H1 (cell line): ENCODE measurements around the gene VRK3. TPM values are rescaled to one million over a fixed set of nuclear protein-coding genes. Genes with fewer than 3 reads are reported as not detected.

Experiments used
- CTCF ChIA-PET: fragments of 300-600 bp; sonication (Branson Sonifier 250); formaldehyde crosslinking; loops from one replicate; lab custom pipeline; 2021; ENCODE audit not compliant: partially characterized antibody; lab: Charles Lee
- POLR2A ChIA-PET: fragments of 300-600 bp; sonication (Branson Sonifier 250); formaldehyde crosslinking; loops from one replicate; lab custom pipeline; 2021; ENCODE audit warnings: inconsistent platforms; ENCODE audit not compliant: partially characterized antibody; lab: Charles Lee
- DNase-seq, 2 experiments: peaks; one replicate each; pipeline versions ENCODE4 v3.0.0 to v3.0.0-alpha.2; 2010 to 2022; ENCODE audit warnings: low spot score in 2 of 2, low read depth in 1 of 2, mixed read lengths in 1 of 2
- FAIRE-seq: peaks from 2 replicates; lab custom pipeline; 2011; peaks lifted over from hg19 to GRCh38; lab: Jason Lieb, UNC
- H2AFZ ChIP-seq: 2 replicates; pipeline ENCODE4 v1.8.1; 2012; ENCODE audit warnings: low read length, inconsistent platforms
- H2AK5ac ChIP-seq: 2 replicates; pipeline ENCODE4 v1.6.1; 2013; ENCODE audit warnings: low read depth, low read length
- H2BK120ac ChIP-seq: replicated peaks from 2 replicates; pipeline ENCODE3; 2013; ENCODE audit warnings: low read depth, low read length, inconsistent platforms
- H2BK12ac ChIP-seq: 2 replicates; pipeline ENCODE4 v1.6.1; 2013; ENCODE audit warnings: low read depth, low read length
- H2BK15ac ChIP-seq: 2 replicates; pipeline ENCODE4 v1.6.1; 2013; ENCODE audit warnings: low read length
- H2BK20ac ChIP-seq: 2 replicates; pipeline ENCODE4 v1.6.1; 2013; ENCODE audit warnings: low read length
- H2BK5ac ChIP-seq: 2 replicates; pipeline ENCODE4 v1.6.1; 2013; ENCODE audit warnings: low read depth, low read length
- H3K14ac ChIP-seq: 2 replicates; pipeline ENCODE4 v1.6.1; 2013; ENCODE audit warnings: inconsistent platforms; ENCODE audit not compliant: insufficient read length
- H3K18ac ChIP-seq: 2 replicates; pipeline ENCODE4 v1.6.1; 2013; ENCODE audit warnings: low read length; ENCODE audit errors: extremely low read depth
- H3K23ac ChIP-seq: 2 replicates; pipeline ENCODE4 v1.6.1; 2013; ENCODE audit warnings: inconsistent platforms; ENCODE audit not compliant: insufficient read length
- H3K23me2 ChIP-seq: 2 replicates; pipeline ENCODE4 v1.6.1; 2013; ENCODE audit warnings: low read depth, low read length
- H3K27ac ChIP-seq: 2 replicates; pipeline ENCODE4 v1.6.1; 2011; ENCODE audit warnings: low read depth, low read length, inconsistent platforms
- H3K27me3 ChIP-seq, 4 experiments: replicated peaks in 1 of 4; 1 replicate in 1 of 4; 2 replicates in 3 of 4; pipeline versions ENCODE4 v1.6.1 to v1.8.1; 2011 to 2013; ENCODE audit warnings: low read length in 3 of 4, mild to moderate bottlenecking in 3 of 4, inconsistent platforms in 2 of 4, mixed read lengths in 2 of 4, moderate library complexity in 1 of 4; ENCODE audit not compliant: control insufficient read depth in 3 of 4, insufficient read depth in 3 of 4; ENCODE audit errors: extremely low read depth in 1 of 4
- H3K36me3 ChIP-seq, 4 experiments: 2 replicates each; pipeline versions ENCODE4 v1.6.1 to v1.8.1; 2011 to 2013; ENCODE audit warnings: mild to moderate bottlenecking in 4 of 4, low read length in 3 of 4, moderate library complexity in 2 of 4, control low read depth in 1 of 4, inconsistent platforms in 1 of 4; ENCODE audit not compliant: insufficient read depth in 4 of 4, control insufficient read depth in 2 of 4
- H3K4ac ChIP-seq: replicated peaks from 2 replicates; pipeline ENCODE3; 2013; ENCODE audit warnings: low read length, low read depth, mixed read lengths, inconsistent platforms; ENCODE audit not compliant: insufficient read length
- H3K4me1 ChIP-seq, 4 experiments: replicated peaks in 1 of 4; 1 replicate in 1 of 4; 2 replicates in 3 of 4; pipeline versions ENCODE4 v1.6.1 to v1.8.1; 2011 to 2013; ENCODE audit warnings: low read length in 3 of 4, inconsistent platforms in 2 of 4, mixed read lengths in 1 of 4; ENCODE audit not compliant: insufficient read depth in 4 of 4, control insufficient read depth in 3 of 4
- H3K4me2 ChIP-seq, 2 experiments: 2 replicates each; pipeline versions ENCODE4 v1.6.1 to v1.8.1; 2011 to 2013; ENCODE audit warnings: low read depth in 2 of 2, low read length in 2 of 2, control low read depth in 1 of 2, inconsistent platforms in 1 of 2, mild to moderate bottlenecking in 1 of 2; ENCODE audit not compliant: insufficient read depth in 1 of 2
- H3K4me3 ChIP-seq, 4 experiments: fragments of 200-600, 300-600 bp in 1 of 4; sonication (generic), shearing (Covaris generic), sonication (Bioruptor Twin) in 1 of 4; 2 replicates each; pipeline versions ENCODE4 v1.5.1 to v1.8.1; 2011 to 2016; ENCODE audit warnings: low read length in 4 of 4, low read depth in 3 of 4, control low read depth in 2 of 4, inconsistent platforms in 2 of 4, mild to moderate bottlenecking in 2 of 4, mixed read lengths in 1 of 4, moderate library complexity in 1 of 4; ENCODE audit not compliant: insufficient read depth in 2 of 4; ENCODE audit errors: extremely low read depth in 1 of 4
- H3K56ac ChIP-seq: replicated peaks from 2 replicates; pipeline ENCODE3; 2013; ENCODE audit warnings: low read depth, mild to moderate bottlenecking, mixed read lengths, low read length, inconsistent platforms; ENCODE audit not compliant: insufficient read length
- H3K79me1 ChIP-seq: 2 replicates; pipeline ENCODE4 v1.6.1; 2013; ENCODE audit warnings: low read depth, low read length, control low read depth
- H3K79me2 ChIP-seq, 2 experiments: 2 replicates each; pipeline versions ENCODE4 v1.6.1 to v1.8.1; 2012 to 2013; ENCODE audit warnings: low read length in 2 of 2, mild to moderate bottlenecking in 2 of 2, inconsistent platforms in 1 of 2; ENCODE audit not compliant: insufficient read depth in 2 of 2, control insufficient read depth in 1 of 2
- H3K9ac ChIP-seq, 4 experiments: replicated peaks in 1 of 4; 1 replicate in 1 of 4; 2 replicates in 3 of 4; pipeline versions ENCODE4 v1.6.1 to v1.8.1; 2011 to 2013; ENCODE audit warnings: low read depth in 3 of 4, low read length in 3 of 4, control low read depth in 2 of 4, mild to moderate bottlenecking in 2 of 4, moderate library complexity in 2 of 4, inconsistent platforms in 1 of 4; ENCODE audit errors: extremely low read depth in 1 of 4
- H3K9me3 ChIP-seq, 2 experiments: 2 replicates each; pipeline versions ENCODE4 v1.6.1 to v1.8.1; 2012 to 2013; ENCODE audit warnings: mild to moderate bottlenecking in 2 of 2, moderate library complexity in 2 of 2, control low read depth in 1 of 2, inconsistent platforms in 1 of 2, low read depth in 1 of 2, low read length in 1 of 2, mixed read lengths in 1 of 2; ENCODE audit not compliant: insufficient read depth in 2 of 2
- H4K20me1 ChIP-seq, 2 experiments: replicated peaks in 1 of 2; 2 replicates each; pipeline versions ENCODE3 to v1.8.1; 2011 to 2013; ENCODE audit warnings: inconsistent platforms in 2 of 2, low read length in 2 of 2, mild to moderate bottlenecking in 1 of 2; ENCODE audit not compliant: insufficient read depth in 2 of 2, control insufficient read depth in 1 of 2
- H4K5ac ChIP-seq: 2 replicates; pipeline ENCODE4 v1.6.1; 2013; ENCODE audit warnings: low read length, low read depth, mixed read lengths, inconsistent platforms; ENCODE audit not compliant: insufficient read length
- H4K8ac ChIP-seq: 2 replicates; pipeline ENCODE4 v1.8.0; 2013; ENCODE audit warnings: mild to moderate bottlenecking, moderate library complexity, low read length, inconsistent platforms; ENCODE audit not compliant: insufficient read depth; ENCODE audit errors: extremely low read depth
- H4K91ac ChIP-seq: replicated peaks from 2 replicates; pipeline ENCODE3; 2013; ENCODE audit warnings: low read length, mixed read lengths, inconsistent platforms; ENCODE audit not compliant: insufficient read length
- CHD1 ChIP-seq: IDR thresholded peaks from 2 replicates; pipeline ENCODE4 v1.6.1; 2012; ENCODE audit warnings: low read depth, low read length, improper control_type of control experiment
- CHD2 ChIP-seq: IDR thresholded peaks from 2 replicates; pipeline ENCODE4 v1.6.1; 2012; ENCODE audit warnings: low read length, improper control_type of control experiment
- EGR1 ChIP-seq: IDR thresholded peaks from 2 replicates; pipeline ENCODE4 v1.6.1; 2011; ENCODE audit warnings: low read depth, low read length, borderline replicate concordance
- EP300 ChIP-seq, 2 experiments: IDR thresholded peaks; 1 replicate in 1 of 2; 2 replicates in 1 of 2; pipeline ENCODE4 v1.6.1; 2011 to 2012; ENCODE audit warnings: low read depth in 2 of 2, low read length in 2 of 2, mild to moderate bottlenecking in 2 of 2, borderline replicate concordance in 1 of 2, inconsistent platforms in 1 of 2, moderate library complexity in 1 of 2
- PHF8 ChIP-seq: fragments of 200-600 bp; sonication (generic); conservative IDR thresholded peaks from 2 replicates; pipeline ENCODE4 v1.7.1; 2012; ENCODE audit warnings: low read depth, mild to moderate bottlenecking, inconsistent platforms, low read length, moderate library complexity
- POU5F1 ChIP-seq: IDR thresholded peaks from 2 replicates; pipeline ENCODE4 v1.6.1; 2011; ENCODE audit warnings: low read depth, mild to moderate bottlenecking, low read length, moderate library complexity
- RBBP5 ChIP-seq: IDR thresholded peaks from 2 replicates; pipeline ENCODE4 v1.7.1; 2012; ENCODE audit warnings: low read depth, mild to moderate bottlenecking, inconsistent platforms, low read length, moderate library complexity, borderline replicate concordance
- SIX5 ChIP-seq: IDR thresholded peaks from 2 replicates; pipeline ENCODE4 v1.6.1; 2011; ENCODE audit warnings: mild to moderate bottlenecking, low read depth, low read length
- SRF ChIP-seq: IDR thresholded peaks from 2 replicates; pipeline ENCODE4 v1.6.1; 2011; ENCODE audit warnings: mild to moderate bottlenecking, low read depth, low read length, moderate library complexity
- ZNF274 ChIP-seq: IDR thresholded peaks from 2 replicates; pipeline ENCODE4 v1.7.0; 2012; ENCODE audit warnings: low read length, borderline replicate concordance; ENCODE audit errors: extremely low read depth
- WGBS, 2 experiments: shearing (Covaris generic) in 1 of 2; methylation state at CpG; one replicate each; pipeline versions ENCODE4 v1.1.6 to v1.1.7; 2013 to 2015; ENCODE audit warnings: low lambda C conversion rate in 2 of 2, mixed read lengths in 2 of 2, inconsistent platforms in 1 of 2, low coverage in 1 of 2, missing lambda C conversion rate in 1 of 2; ENCODE audit not compliant: insufficient replicate concordance in 2 of 2, insufficient coverage in 1 of 2, insufficient read length in 1 of 2; ENCODE audit errors: extremely low coverage in 1 of 2, missing lambda C conversion rate in 1 of 2; 5-methylcytosine and 5-hydroxymethylcytosine counted together
- polyA plus RNA-seq, 7 experiments: library from polyadenylated mRNA; depleted of rRNA in 3 of 7; stranded (reverse) in 5 of 7; unstranded in 2 of 7; fragments of >200 nt in 5 of 7; fragments of 200-250 nt in 2 of 7; gene quantifications; 1 replicate in 5 of 7; 2 replicates in 1 of 7; 4 replicates in 1 of 7; pipeline versions ENCODE4 v1.2.1 to v1.2.3, GENCODE V29; 2011 to 2013; ENCODE audit warnings: missing spikeins in 2 of 7, mixed read lengths in 2 of 7
- total RNA-seq: library from RNA; stranded (reverse); fragmentation: NEBNext Ultra II Directional; extraction: Animal tissue kit (Norgen Biotek cat#: 25700); gene quantifications from 2 replicates; pipeline ENCODE4 v1.2.1, GENCODE V29; 2021
- TF ChIP-seq, protein P1 (sequence below): IDR thresholded peaks from 2 replicates; pipeline ENCODE4 v1.6.1; 2012; ENCODE audit warnings: inconsistent platforms

VRK3 gene
- total and polyA plus RNA-seq, 2 of the 8 experiments (the other 6 are each of a cell fraction or from before 2014, with no cell fraction given): 21.3 to 36.1 TPM

GRCh38 chr19:50007170-50007569, 18.0 kb downstream of the VRK3 start:
- FAIRE-seq: no peak

More at GRCh38 chr19:50007170-50007569, 18.0 kb downstream of the VRK3 start:
- Histone ChIP-seq H3K18ac (no peak overlapping the region), H3K14ac (no peak overlapping the region), H2BK20ac (no peak overlapping the region), H4K20me1 (peaks cover 0 to 3% of the 10 kb centered on the region in 2 experiments), H3K9ac (no peak overlapping the region), H3K4me1 (no peaks in the 10 kb centered on the region), H2AK5ac (no peak overlapping the region), H3K27me3 (no peaks in the 10 kb centered on the region), H3K36me3 (peaks cover 3 to 8% (median 4%) of the 10 kb centered on the region in 4 experiments; a peak in 4 of 8 replicates), H3K79me2 (no peaks in the 10 kb centered on the region), H4K91ac (no peak overlapping the region), H3K27ac (no peak overlapping the region), H4K8ac (no peak overlapping the region), H3K23ac (no peak overlapping the region), H2BK12ac (no peak overlapping the region), H3K9me3 (no peaks in the 10 kb centered on the region; a peak in 1 of 4 replicates), H3K4me2 (no peak overlapping the region), H2BK15ac (no peak overlapping the region), H3K4ac (no peak overlapping the region), H3K56ac (no peak overlapping the region), H4K5ac (no peak overlapping the region), H2BK120ac (no peak overlapping the region), H3K79me1 (no peaks in the 10 kb centered on the region), H2BK5ac (no peak overlapping the region), H3K4me3 (no peak overlapping the region), H3K23me2 (no peaks in the 10 kb centered on the region), H2AFZ (no peak overlapping the region)
- DNase-seq: no peak
- CTCF ChIA-PET: interaction anchor here (0.8 to 1.0 kb wide), 2 partner anchors 15 to 22 kb away, joined by 3 read pairs; no protein-coding TSS in a partner anchor
- TF ChIP-seq RBBP5 (no peak), SIX5 (no peak), SRF (no peak), POU5F1 (no peak), PHF8 (no peak), CHD1 (no peak), EGR1 (no peak), ZNF274 (no peak), CHD2 (no peak), EP300 (IDR thresholded peaks at IDR 0.05; ENCODE audit: borderline replicate concordance in 1 of 2, low read depth in 2 of 2, low read length in 2 of 2) (no peak)
- TF ChIP-seq, protein P1, sequence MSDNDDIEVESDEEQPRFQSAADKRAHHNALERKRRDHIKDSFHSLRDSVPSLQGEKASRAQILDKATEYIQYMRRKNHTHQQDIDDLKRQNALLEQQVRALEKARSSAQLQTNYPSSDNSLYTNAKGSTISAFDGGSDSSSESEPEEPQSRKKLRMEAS: no peak
- 91% methylated on average over 10 of the region's 10 CpGs; no CpG with 5 or more reads in 1 of the 2 experiments for WGBS, 2 experiments
- POLR2A ChIA-PET: no interaction called here
